ENCODE data around the gene CREBZF.
"Not testable (repeated sequence)": the region's sequence is repeated elsewhere in the genome, so short reads cannot be mapped to it uniquely, and the experiment has no call there.

CREBZF gene

GRCh38 chr11:85673393-85673792, 8.5 kb upstream of the CREBZF start:
- TF ChIP-seq, protein P1, sequence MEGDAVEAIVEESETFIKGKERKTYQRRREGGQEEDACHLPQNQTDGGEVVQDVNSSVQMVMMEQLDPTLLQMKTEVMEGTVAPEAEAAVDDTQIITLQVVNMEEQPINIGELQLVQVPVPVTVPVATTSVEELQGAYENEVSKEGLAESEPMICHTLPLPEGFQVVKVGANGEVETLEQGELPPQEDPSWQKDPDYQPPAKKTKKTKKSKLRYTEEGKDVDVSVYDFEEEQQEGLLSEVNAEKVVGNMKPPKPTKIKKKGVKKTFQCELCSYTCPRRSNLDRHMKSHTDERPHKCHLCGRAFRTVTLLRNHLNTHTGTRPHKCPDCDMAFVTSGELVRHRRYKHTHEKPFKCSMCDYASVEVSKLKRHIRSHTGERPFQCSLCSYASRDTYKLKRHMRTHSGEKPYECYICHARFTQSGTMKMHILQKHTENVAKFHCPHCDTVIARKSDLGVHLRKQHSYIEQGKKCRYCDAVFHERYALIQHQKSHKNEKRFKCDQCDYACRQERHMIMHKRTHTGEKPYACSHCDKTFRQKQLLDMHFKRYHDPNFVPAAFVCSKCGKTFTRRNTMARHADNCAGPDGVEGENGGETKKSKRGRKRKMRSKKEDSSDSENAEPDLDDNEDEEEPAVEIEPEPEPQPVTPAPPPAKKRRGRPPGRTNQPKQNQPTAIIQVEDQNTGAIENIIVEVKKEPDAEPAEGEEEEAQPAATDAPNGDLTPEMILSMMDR (conservative IDR thresholded peaks at IDR 0.05; ENCODE audit: low read depth, low read length) = no peak
- H3K79me2 ChIP-seq (ENCODE audit: insufficient read depth, low read depth) = no peaks in the 10 kb centered on the region
- H3K4me2 ChIP-seq = no peak overlapping the region

DNA sequence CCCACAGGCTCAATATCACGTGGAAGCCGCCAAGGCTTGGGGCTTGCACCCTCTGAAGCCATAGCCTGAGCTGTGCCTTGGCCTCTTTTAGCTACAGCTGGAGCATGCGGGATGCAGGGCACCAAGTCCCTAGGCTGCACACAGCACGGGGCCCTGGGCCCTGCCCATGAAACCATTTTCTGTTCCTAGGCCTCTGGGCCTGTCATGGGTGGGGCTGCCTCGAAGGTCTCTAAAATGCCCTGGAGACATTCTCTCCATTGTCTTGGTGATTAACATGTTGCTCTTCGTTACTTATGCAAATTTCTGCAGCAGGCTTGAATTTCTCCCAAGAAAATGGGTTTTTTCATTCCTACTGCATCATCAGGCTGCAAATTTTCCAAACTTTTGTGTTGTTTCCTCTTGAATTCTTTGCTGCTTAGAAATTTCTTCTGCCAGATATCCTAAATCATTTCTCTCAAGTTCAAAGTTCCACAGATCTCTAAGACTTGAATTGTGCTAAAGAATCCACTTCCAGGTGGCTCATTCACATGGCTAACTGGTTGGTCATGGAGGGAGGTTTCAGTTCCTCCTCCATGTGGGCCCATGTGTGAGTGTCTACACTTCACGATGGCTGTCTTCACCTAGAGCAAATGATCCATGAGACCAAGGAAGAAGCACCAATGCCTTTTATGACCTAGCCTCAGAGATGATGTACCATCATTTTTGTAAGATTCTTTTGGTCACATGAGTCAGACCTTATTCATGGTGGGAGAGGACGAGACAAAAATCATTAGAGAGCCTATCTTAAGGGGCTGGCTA, 7.4 kb upstream of the CREBZF start:
- no peak overlapping the region for H2AFZ ChIP-seq (ENCODE audit: low read depth)
- TF ChIP-seq, protein P1 (conservative IDR thresholded peaks at IDR 0.05; ENCODE audit: low read depth, low read length) = no peak
- H3K27ac ChIP-seq = no peak overlapping the region
- H3K4me1 ChIP-seq (ENCODE audit: low read depth, poor library complexity, severe bottlenecking) = no peaks in the 10 kb centered on the region
- H3K79me2 ChIP-seq (ENCODE audit: insufficient read depth, low read depth) = no peaks in the 10 kb centered on the region
- no peaks in the 10 kb centered on the region for H3K36me3 ChIP-seq (ENCODE audit: insufficient read depth)
- H3K27me3 ChIP-seq (ENCODE audit: insufficient read depth, low read depth) = no peaks in the 10 kb centered on the region
- no peak overlapping the region for H3K9ac ChIP-seq
- no peak overlapping the region for H3K4me3 ChIP-seq (IDR thresholded peaks at IDR 0.05; ENCODE audit: insufficient read depth, low read depth, low read length)
- no peak overlapping the region for H3K4me2 ChIP-seq
- H4K20me1 ChIP-seq (ENCODE audit: insufficient read depth) = no peaks in the 10 kb centered on the region

More at GRCh38 chr11:85673393-85673792, 8.5 kb upstream of the CREBZF start:
- H4K20me1 ChIP-seq (ENCODE audit: insufficient read depth) = no peaks in the 10 kb centered on the region
- H3K4me1 ChIP-seq (ENCODE audit: low read depth, poor library complexity, severe bottlenecking) = no peaks in the 10 kb centered on the region
- H3K27me3 ChIP-seq (ENCODE audit: insufficient read depth, low read depth) = no peaks in the 10 kb centered on the region
- no peak overlapping the region for H3K27ac ChIP-seq
- no peak overlapping the region for H3K9ac ChIP-seq
- no peaks in the 10 kb centered on the region for H3K36me3 ChIP-seq (ENCODE audit: insufficient read depth)
- no peak overlapping the region for H3K4me3 ChIP-seq (IDR thresholded peaks at IDR 0.05; ENCODE audit: insufficient read depth, low read depth, low read length)
- no peak overlapping the region for H2AFZ ChIP-seq (ENCODE audit: low read depth)

DNA sequence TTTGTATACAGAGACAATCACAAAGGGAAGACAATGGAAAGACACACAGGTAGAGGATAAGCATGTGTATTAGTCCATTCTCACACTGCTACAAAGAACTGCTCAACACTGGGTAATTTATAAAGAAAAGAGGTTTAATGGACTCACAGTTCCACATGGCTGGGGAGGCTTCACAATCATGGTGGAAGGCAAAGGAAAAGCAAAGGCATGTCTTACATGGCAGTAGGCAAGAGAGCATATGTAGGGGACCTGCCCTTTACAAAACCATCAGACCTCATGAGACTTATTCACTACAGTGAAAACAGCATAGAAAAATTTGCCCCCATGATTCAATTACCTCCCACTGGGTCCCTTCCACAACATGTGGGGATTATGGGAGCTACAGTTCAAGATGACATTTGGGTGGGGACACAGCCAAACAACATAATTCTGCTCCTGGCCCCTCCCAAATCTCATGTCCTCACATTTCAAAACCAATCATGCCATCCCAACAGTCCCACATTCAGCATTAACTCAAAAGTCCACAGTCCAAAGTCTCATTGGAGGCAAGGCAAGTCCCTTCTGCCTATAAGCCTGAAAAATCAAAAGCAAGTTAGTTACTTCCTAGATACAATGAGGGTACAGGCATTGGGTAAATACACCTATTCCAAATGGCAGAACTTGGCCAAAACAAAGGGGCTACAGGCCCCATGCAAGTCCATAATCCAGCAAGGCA, 6.2 kb upstream of the CREBZF start:
- not testable (repeated sequence) for H3K79me2 ChIP-seq (ENCODE audit: insufficient read depth, low read depth); H3K4me1 ChIP-seq (ENCODE audit: low read depth, poor library complexity, severe bottlenecking); H3K4me2 ChIP-seq; H3K9ac ChIP-seq; H3K36me3 ChIP-seq (ENCODE audit: insufficient read depth); H2AFZ ChIP-seq (ENCODE audit: low read depth); H3K27me3 ChIP-seq (ENCODE audit: insufficient read depth, low read depth); H4K20me1 ChIP-seq (ENCODE audit: insufficient read depth); H3K4me3 ChIP-seq (IDR thresholded peaks at IDR 0.05; ENCODE audit: insufficient read depth, low read depth, low read length); H3K27ac ChIP-seq

GRCh38 chr11:85668157-85668556, 3.2 kb upstream of the CREBZF start:
- no peaks in the 10 kb centered on the region for H3K36me3 ChIP-seq (ENCODE audit: insufficient read depth)
- no peak overlapping the region for H3K4me2 ChIP-seq
- TF ChIP-seq, protein P1 (conservative IDR thresholded peaks at IDR 0.05; ENCODE audit: low read depth, low read length) = no peak
- peaks cover 17% of the 10 kb centered on the region for H3K79me2 ChIP-seq (ENCODE audit: insufficient read depth, low read depth)
- H3K27ac ChIP-seq = no peak overlapping the region
- H3K4me1 ChIP-seq (ENCODE audit: low read depth, poor library complexity, severe bottlenecking) = peaks cover 7% of the 10 kb centered on the region
- H4K20me1 ChIP-seq (ENCODE audit: insufficient read depth) = peaks cover 4% of the 10 kb centered on the region
- no peak overlapping the region for H3K4me3 ChIP-seq (IDR thresholded peaks at IDR 0.05; ENCODE audit: insufficient read depth, low read depth, low read length)
- no peak overlapping the region for H2AFZ ChIP-seq (ENCODE audit: low read depth)
- H3K27me3 ChIP-seq (ENCODE audit: insufficient read depth, low read depth) = no peaks in the 10 kb centered on the region
- no peak overlapping the region for H3K9ac ChIP-seq

DNA sequence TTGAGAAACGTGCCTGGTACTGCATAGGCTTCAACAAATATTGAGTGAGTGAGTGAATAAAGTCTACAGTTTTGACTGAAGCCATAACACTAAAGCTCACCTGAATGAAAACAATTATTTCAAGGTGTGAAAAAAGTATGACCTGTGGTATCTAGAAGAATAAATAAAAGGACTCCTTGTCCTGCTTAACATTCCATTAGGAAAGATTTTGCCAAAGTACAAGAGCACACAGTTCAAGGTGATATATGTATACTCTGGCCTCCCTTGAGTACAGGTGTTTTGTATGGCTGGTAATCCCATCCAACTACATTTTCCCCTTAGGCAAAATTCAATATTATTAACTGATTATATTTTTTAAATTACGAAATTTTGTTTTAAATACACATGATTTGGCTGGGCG, 1.8 kb upstream of the CREBZF start:
- Histone ChIP-seq H3K27ac (no peak overlapping the region), H2AFZ (ENCODE audit: low read depth) (no peak overlapping the region), H3K27me3 (ENCODE audit: insufficient read depth, low read depth) (no peaks in the 10 kb centered on the region), H3K4me2 (no peak overlapping the region), H3K4me3 (IDR thresholded peaks at IDR 0.05; ENCODE audit: insufficient read depth, low read depth, low read length) (no peak overlapping the region), H3K4me1 (ENCODE audit: low read depth, poor library complexity, severe bottlenecking) (peaks cover 12% of the 10 kb centered on the region), H3K79me2 (ENCODE audit: insufficient read depth, low read depth) (peaks cover 32% of the 10 kb centered on the region), H4K20me1 (ENCODE audit: insufficient read depth) (peaks cover 17% of the 10 kb centered on the region), H3K9ac (no peak overlapping the region), H3K36me3 (ENCODE audit: insufficient read depth) (no peaks in the 10 kb centered on the region)
- TF ChIP-seq, protein P1 (conservative IDR thresholded peaks at IDR 0.05; ENCODE audit: low read depth, low read length) = no peak

All from KMS-11 (cell line).